Fibroblast of villous mesenchyme (primary cell): Measurements from ENCODE around the gene IFNL2. TPM values are rescaled to one million over a fixed set of nuclear protein-coding genes. Genes with fewer than 3 reads are reported as not detected.
"Not testable (repeated sequence)": the region's sequence is repeated elsewhere in the genome, so short reads cannot be mapped to it uniquely, and the experiment has no call there.

ENCODE experiments used
- DNase-seq: peaks from one replicate; pipeline ENCODE4 v3.0.0-alpha.2; 2010; ENCODE audit warnings: low read depth
- H3K4me3 ChIP-seq: 2 replicates; pipeline ENCODE4 v1.5.1; 2011; ENCODE audit warnings: low read depth, mild to moderate bottlenecking, low read length
- total RNA-seq: library from RNA; depleted of rRNA; stranded (reverse); fragments of >200 nt; gene quantifications from 2 replicates; pipeline ENCODE4 v1.2.3, GENCODE V29; 2012
- TF ChIP-seq, protein P1 (sequence below): IDR thresholded peaks from 2 replicates; pipeline ENCODE4 v1.5.1; 2012; ENCODE audit warnings: low read depth, mild to moderate bottlenecking, low read length; ENCODE audit not compliant: insufficient read depth

Gene IFNL2
- total RNA-seq, 1 donor, result not detected

DNA sequence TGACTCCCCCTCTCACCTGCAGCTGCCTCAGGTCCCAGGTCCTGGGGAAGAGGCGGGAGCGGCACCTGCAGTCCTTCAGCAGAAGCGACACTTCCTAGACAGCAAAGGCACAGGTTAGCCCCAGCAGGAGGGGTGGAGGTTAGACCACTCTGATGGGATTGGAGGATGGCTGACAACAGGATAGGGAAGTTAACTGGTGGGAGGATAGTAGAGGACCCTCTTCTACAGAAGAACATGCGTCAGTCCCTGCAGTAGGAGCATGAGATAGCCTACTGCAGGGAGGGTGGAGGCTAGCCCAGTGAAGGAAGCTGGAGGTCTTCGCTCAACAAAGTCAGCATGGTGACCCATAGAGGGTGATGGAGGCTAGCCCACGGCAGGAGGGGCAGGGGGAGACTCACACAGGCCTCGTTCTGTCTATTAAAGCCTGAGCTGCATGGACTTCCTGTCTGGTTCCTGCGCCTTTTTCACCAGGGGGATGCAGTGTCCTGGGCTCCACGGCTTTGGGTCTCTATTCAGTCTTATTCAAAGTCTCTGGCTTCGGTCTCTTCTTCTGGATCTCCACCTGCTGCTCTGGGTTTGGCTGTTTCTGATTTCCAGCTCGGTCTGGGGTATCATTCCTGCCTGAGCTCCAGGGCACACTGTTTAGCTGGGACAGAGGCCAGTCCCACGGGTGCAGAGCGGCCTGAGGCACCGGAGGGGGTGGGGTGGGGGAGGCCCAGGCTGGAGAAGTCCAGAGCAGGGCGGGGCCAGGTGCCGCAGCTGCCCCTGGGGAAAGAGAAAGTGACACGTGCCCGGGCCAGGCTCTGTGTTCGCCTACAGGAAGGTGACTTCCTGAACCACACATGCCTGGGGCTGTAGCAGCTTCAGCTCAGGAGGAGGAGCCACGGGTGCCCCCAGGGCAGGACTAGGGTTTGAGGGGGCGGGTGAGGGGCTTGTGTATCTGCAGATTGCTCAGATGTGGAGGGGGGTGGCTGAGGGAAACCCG, 30.7 kb upstream of the IFNL2 start:
- H3K4me3 ChIP-seq, result no peak overlapping the region

DNA sequence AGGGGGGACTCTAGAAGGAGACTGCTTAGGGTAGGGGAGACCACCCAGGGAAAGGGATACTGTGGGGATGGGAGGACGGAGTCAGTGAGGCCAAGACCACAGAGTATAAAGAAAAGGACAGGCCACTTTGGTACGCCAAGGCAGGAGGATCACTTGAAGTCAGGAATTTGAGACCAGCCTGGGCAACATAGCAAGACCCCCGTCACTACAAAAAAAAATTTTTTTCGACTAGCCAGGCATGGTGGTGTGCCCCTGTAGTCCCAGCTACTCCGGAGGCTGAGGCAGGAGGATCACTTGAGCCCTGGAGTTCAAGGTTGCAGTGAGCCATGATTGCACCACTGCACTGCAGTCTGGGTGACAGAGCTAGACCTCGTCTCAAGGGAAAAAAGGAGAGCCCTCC, 30.0 kb upstream of the IFNL2 start:
- TF ChIP-seq, protein P1, sequence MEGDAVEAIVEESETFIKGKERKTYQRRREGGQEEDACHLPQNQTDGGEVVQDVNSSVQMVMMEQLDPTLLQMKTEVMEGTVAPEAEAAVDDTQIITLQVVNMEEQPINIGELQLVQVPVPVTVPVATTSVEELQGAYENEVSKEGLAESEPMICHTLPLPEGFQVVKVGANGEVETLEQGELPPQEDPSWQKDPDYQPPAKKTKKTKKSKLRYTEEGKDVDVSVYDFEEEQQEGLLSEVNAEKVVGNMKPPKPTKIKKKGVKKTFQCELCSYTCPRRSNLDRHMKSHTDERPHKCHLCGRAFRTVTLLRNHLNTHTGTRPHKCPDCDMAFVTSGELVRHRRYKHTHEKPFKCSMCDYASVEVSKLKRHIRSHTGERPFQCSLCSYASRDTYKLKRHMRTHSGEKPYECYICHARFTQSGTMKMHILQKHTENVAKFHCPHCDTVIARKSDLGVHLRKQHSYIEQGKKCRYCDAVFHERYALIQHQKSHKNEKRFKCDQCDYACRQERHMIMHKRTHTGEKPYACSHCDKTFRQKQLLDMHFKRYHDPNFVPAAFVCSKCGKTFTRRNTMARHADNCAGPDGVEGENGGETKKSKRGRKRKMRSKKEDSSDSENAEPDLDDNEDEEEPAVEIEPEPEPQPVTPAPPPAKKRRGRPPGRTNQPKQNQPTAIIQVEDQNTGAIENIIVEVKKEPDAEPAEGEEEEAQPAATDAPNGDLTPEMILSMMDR, result no peak
- H3K4me3 ChIP-seq, result no peak overlapping the region
- DNase-seq, result no peak

More for the DNA sequence above, 30.7 kb upstream of the IFNL2 start:
- TF ChIP-seq, protein P1, result no peak
- no peak for DNase-seq

DNA sequence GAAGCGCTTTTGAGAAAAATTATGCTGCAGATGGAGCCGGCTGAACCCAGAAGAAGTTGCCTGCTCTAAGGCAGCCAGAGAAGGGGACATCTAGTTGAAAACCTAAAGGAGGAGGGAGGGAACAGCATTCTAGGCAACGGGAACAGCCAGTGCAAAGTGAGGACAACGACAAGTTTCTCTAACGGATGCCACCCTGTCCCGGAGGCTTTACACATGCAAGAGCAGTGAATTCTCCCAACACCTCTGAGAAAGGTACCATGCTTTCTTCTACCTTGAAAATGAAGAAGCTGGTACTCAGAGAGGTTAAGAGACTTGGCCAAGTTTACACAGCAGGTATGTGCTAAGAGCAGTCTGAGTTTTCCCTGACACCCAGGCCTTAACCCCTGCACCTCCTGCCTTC, 29.3 kb upstream of the IFNL2 start:
- H3K4me3 ChIP-seq, result no peak overlapping the region
- TF ChIP-seq, protein P1, result no peak
- no peak for DNase-seq

DNA sequence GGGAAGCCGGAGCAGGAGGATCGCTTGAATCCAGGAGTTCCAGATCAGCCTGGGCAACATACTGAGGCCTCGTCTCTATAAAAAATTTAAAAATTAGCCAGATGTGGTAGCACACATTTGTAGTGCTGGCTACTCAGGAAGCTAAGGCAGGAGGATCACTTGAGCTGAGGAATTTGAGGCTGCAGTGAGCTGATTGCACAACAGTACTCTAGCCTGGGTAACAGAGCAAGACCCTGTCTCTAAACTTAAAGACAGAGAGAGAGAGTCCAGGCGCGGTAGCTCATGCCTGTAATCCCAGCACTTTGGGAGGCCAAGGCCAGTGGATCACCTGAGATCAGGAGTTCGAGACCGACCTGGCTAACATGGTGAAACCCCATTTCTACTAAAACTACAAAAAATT, 27.8 kb upstream of the IFNL2 start:
- DNase-seq, result no peak
- TF ChIP-seq, protein P1, result no peak
- no peak overlapping the region for H3K4me3 ChIP-seq

DNA sequence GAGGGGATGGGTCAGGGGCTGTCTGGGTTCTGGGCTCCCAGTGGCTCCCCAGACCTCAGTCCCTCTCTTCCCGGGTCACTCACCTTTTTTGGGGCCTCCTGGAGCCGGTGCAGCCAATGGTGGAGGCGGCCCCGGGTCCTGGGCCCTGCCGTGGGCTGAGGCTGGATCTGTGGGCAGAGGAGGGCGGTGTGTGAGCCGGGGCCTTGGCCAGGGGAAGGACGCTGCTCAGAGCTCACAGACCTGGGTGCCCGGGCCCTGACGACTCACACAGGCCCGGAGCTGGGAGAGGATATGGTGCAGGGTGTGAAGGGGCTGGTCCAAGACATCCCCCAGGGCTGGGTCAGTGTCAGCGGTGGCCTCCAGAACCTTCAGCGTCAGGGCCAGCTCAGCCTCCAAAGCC, 24.5 kb upstream of the IFNL2 start:
- DNase-seq, H3K4me3 ChIP-seq: not testable (repeated sequence)

DNA sequence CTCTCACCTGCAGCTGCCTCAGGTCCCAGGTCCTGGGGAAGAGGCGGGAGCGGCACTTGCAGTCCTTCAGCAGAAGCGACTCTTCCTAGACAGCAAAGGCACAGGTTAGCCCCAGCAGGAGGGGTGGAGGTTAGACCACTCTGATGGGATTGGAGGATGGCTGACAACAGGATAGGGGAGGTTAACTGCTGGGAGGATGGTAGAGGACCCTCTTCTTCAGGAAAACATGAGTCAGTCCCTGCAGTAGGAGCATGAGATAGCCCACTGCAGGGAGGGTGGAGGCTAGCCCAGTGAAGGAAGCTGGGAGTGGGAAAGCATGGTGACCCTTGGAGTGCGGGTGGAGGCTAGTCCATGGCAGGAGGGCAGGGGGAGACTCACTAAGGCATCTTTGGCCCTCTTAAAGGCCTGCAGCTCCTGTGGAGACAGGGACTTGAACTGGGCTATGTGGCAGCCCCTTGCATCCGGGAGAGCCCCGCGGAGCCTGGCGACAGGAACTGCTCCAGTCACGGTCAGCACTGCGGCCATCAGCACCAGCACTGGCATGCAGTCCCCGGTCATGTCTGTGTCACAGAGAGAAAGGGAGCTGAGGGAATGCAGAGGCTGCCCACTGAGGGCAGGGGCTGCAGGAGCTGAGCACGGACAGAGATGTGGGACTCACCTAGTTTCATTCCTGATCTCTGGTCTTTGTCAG, 23.6 kb upstream of the IFNL2 start, which contains the start of gene IFNL3:
TSS of gene IFNL3 (minus strand) at position 597 of the 691 bp plus-strand sequence. CDS start at position 558, 39 bp downstream.
- not testable (repeated sequence) for H3K4me3 ChIP-seq

DNA sequence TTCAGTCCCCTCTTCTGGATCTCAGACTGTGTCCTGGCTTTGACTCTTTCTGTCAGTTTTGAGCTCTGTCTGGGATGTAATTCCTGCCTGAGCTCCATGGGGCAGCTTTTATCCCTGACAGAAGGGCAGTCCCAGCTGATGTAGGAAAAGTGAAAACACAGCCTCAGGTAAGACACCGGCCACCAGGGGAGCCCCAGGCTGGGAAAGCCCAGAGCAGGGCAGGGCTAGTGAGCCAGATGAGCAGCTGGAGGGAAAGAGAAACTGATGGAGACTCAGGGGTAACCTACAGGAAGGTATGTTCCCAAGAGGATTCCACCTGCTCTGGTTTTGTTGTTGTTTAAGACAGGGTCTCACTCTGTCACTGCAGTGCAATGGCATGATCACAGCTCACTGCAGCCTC, 23.0 kb upstream of the IFNL2 start:
- DNase-seq, result not testable (repeated sequence)

More for the DNA sequence above, 23.6 kb upstream of the IFNL2 start, which contains the start of gene IFNL3:
- DNase-seq, result not testable (repeated sequence)

DNA sequence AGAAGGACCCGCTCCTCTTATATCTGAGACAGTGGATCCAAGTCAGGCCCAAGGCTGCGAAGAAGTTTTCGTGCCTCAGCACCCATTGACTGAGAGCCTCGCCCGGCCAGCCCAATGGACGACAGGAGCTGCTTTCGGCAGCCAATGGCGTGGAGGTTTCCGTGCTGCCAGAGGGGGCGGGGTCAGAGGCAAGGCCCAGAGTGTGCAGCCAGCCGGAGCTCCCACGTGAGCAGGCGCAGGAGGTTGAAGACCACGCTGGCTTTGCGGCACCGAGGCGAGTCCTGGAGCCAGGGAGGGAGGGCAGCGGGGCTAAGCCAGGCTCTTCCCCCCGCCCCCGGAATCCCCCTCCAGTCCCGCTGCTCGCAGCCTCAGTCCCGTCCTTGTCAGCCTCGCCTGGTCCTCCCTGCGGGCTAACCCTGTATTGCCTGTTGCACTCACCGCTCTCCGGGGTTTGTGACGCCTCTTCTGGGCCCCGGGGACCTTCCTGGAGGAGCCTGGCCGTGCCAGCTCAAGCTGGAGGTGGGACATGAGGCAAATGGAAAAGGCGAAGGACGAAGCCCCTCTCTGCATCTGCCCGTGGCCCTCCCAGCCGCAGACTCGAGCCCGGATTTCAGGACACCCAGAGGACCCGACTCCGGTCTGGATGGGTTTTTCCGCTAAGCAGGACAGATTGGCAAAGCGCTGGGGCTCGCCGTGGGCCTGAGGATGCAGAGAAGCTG, 21.1 kb upstream of the IFNL2 start:
- no peak for DNase-seq
- H3K4me3 ChIP-seq, result no peak overlapping the region
- TF ChIP-seq, protein P1, result no peak

More for the DNA sequence above, 23.0 kb upstream of the IFNL2 start:
- H3K4me3 ChIP-seq, result not testable (repeated sequence)
